H1 (cell line): ENCODE measurements around the gene TAAR1.

Source experiments
- TAF1 ChIP-seq: IDR thresholded peaks from 2 replicates; pipeline ENCODE4 v1.6.1; 2011; ENCODE audit warnings: mild to moderate bottlenecking, low read depth, low read length
- TF ChIP-seq, protein P1 (sequence below), 3 experiments: IDR thresholded peaks; 1 replicate in 2 of 3; 2 replicates in 1 of 3; pipeline versions ENCODE4 v1.5.1 to v1.6.1; 2011; ENCODE audit warnings: low read length in 3 of 3, mild to moderate bottlenecking in 3 of 3, inconsistent platforms in 2 of 3, low read depth in 1 of 3, moderate library complexity in 1 of 3; ENCODE audit not compliant: insufficient read depth in 1 of 3; ENCODE audit errors: control extremely low read depth in 1 of 3

DNA sequence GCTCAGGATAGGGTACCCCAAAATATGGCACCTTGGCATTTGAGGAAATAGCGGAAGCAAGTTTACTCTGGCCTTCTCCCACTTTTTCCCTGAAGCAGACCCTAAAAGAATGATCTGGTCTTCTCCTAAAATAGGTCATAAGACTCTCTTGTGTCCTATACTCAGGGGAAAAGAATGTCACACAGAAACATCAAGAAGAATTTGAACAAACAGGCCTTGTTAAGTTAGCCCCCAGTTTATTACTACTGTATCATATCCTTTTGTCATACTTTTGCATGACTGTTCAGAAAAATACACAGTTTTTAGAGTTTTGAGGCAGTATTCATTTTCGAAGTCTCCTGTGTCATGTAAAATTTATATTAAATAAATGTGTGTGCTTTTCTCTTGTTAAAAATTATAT, 47.4 kb downstream of the TAAR1 start:
- TF ChIP-seq, protein P1, sequence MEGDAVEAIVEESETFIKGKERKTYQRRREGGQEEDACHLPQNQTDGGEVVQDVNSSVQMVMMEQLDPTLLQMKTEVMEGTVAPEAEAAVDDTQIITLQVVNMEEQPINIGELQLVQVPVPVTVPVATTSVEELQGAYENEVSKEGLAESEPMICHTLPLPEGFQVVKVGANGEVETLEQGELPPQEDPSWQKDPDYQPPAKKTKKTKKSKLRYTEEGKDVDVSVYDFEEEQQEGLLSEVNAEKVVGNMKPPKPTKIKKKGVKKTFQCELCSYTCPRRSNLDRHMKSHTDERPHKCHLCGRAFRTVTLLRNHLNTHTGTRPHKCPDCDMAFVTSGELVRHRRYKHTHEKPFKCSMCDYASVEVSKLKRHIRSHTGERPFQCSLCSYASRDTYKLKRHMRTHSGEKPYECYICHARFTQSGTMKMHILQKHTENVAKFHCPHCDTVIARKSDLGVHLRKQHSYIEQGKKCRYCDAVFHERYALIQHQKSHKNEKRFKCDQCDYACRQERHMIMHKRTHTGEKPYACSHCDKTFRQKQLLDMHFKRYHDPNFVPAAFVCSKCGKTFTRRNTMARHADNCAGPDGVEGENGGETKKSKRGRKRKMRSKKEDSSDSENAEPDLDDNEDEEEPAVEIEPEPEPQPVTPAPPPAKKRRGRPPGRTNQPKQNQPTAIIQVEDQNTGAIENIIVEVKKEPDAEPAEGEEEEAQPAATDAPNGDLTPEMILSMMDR (IDR thresholded peaks at IDR 0.05; ENCODE audit: control extremely low read depth in 1 of 3, insufficient read depth in 1 of 3, low read depth in 1 of 3, low read length in 3 of 3) = no peak
- TF ChIP-seq TAF1 = no peak
